SKM-1 (cell line): ENCODE results near the gene CDK4.

Experiments used
- DNase-seq: peaks from one replicate; lab custom pipeline; 2025; ENCODE audit not compliant: unreplicated experiment; lab: John Stamatoyannopoulos, UW

Gene CDK4

GRCh38 chr12:57740656-57741412 lies 11.3 kb downstream of the CDK4 start:
- DNase-seq = no peak

GRCh38 chr12:57739914-57740538 lies 12.1 kb downstream of the CDK4 start:
- no peak for DNase-seq

DNA sequence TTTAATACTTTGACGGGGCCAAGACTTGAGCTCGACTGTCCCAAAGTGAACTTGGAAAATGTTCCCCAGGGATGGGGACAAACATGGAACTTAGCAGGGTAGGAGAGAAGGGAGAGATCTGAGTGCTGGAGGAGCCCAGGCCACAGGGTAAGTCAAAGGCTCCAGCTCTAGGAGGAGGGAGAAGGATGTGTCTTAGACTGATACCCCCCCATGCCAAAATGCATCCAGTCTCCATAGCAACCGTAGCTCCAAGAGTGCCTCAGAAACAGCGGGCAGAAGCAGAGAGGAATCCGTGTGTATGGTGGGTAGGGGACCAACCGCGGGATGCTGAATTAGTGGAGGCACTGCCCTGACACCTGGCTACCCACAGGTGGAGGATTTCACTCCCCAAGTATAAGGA lies 12.7 kb downstream of the CDK4 start:
- no peak for DNase-seq

- no peak for DNase-seq
Observed at GRCh38 chr12:57738661-57739237, 13.4 kb downstream of the CDK4 start, which contains the start of gene AGAP2. Gene AGAP2 (minus strand): TSS chr12:57738742. CDS start chr12:57738246, 496 bp downstream.

DNA sequence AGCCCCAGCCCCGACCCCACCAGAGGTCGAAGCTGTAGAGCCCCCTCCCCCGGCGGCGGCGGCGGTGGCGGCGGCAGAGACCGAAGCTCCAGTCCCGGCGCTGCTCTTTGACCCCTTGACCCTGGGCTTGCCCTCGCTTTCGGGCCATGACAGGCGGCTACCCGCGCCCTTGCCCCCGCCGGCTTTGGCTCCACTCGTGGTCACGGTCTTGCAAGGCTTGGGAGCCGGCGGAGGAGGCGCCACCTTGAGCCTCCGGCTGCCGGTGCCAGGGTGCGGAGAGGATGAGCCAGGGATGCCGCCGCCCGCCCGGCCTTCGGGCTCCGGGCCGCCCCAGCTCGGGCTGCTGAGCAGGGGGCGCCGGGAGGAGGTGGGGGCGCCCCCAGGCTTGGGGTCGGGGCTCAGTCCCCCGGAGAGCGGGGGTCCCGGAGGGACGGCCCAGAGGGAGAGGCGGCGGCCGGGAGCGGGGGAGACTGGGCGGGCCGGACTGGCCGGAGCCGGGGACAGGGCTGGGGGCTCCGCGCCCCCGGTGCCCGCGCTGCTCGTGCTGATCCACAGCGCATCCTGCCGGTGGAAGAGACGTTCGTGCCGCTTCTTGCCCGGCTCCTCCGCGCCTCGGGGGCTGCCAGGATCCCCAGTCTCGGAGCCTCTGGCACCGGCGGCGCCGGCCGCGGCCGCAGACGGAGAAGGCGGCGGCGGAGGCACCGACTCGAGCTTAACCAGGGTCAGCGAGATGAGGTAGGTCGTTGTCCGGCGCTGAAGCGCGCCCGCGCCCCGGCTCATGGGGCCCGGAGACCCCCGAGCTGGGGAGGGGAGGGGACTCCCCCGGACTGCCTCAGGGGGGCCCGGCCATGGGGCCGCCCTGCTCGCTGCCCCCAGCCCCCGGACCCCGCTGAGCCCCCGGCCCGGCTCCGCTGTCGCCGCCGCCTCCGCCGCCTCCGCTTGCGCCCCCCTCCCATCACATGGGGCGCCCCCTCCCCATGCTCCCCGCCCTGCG lies 14.3 kb downstream of the CDK4 start:
- no peak for DNase-seq

GRCh38 chr12:57736741-57737466 lies 15.2 kb downstream of the CDK4 start:
- no peak for DNase-seq

DNA sequence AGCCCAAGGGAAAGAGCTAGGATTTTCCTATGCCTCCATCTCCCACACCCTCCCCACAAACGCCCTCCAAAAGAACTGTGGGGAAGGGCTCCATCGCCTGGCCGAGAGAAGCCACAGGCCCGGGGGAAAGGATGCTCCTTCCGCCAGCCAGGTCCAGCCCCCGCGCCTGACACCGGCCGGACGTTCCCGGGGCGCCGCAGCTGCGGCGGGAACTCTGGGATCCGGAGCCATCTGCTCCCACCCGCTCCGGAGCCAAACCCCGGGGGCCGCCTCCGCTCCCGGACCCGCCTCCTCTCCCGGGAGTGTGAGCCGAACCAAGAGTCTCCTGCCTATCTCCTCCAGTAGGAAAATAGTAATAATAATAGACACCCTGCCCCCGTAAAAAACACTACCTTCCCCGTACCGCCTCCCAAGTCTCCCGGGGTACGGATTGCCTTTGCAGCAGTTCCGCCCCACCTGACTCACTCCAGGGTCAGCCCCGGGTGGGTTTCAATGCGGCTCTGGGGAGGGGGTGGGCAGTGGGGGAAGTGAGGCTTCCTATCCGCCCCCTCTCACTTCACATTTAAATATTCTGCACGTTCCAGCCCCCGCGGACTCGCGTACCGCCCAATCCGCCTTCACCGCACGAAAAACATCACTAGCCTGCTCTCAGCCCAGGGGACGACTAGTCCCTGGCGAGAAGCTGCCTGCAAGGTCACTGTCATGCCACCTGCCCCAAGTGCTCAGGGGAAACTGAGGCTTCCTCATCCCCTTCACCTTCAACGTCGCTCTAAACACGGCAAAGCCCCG lies 16.0 kb downstream of the CDK4 start:
- DNase-seq = no peak

- no peak for DNase-seq
Observed at GRCh38 chr12:57735198-57735855, 16.8 kb downstream of the CDK4 start.

DNA sequence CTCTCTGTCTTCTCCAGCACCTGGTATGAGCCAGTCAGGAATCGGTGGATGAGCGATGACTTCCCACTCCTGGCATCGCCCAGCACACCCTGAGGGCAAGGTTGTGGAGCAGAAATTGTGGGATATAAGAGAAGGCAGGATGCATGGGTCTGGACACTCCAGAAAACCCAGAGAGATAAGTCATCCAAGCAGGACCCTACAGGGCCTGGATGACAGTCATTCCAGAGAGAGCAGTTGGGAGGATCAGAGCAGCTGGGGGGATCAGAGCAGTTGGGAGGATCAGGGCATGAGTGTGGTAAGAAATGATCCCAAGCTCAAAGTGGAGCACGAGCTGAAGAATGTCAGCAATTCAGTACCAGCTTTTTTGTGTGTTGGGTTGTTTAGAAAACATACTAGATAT lies 17.5 kb downstream of the CDK4 start:
- DNase-seq = no peak

DNA sequence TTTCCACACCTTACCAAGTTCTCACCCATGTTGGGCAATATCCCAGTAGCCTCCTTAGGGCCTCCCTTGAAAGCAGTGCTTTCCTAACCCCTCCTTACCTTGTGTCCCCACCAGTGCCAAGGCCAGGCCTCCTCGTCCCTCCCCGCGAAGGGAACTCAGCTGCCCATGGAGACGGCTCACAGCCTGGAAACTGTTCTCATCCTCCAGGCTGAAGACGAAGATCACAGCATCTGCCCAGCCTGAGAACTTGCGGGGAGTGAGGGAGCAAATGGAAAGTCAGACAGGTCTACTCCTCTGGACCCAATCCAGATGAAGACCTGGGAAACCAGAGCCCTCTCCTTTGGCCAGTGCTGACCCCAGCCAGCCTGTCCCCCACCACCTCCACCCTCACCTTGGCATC lies 18.2 kb downstream of the CDK4 start:
- DNase-seq = no peak

DNA sequence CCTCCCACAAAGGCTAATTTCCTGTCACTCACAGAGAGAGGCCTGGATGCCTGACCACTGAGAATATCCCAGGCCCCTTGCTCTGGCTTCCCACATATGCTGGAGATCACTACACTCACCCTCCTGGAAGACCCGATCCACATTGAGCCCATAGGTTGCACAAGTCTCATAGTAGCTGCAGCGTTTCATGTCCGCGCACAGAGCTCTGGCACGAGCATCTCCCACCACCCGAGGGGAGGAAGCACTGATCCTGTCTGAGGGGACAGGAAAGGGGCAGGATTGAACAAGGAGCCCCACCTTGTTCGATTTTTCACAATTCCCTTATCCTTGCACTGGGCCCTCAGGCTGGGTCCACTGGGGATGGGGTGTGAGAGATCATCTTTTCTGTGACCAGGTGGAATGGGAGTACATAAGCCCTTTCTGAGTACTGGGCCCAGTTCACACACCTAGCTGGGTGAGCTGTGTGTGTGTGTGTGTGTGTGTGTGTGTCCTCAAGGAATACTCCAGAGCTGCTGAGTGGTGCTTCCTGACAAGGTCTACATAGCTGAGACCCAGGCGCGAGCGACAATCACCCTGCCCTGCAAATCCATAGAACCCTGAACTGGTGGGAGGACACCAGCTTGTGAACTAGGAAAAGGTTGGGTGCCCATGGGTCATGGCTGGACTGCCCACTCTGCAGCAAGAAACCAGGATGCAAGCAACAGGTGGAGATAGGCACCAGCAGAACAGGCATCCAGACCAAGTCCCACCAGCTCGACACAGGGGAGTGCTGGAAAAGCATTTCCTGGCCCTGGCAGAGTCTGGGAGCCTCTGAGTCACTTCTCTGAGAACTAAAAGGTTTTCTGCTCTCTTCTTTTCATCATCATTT lies 19.1 kb downstream of the CDK4 start:
- DNase-seq = no peak

- DNase-seq = no peak
Observed at GRCh38 chr12:57732270-57732669, 19.8 kb downstream of the CDK4 start.

DNA sequence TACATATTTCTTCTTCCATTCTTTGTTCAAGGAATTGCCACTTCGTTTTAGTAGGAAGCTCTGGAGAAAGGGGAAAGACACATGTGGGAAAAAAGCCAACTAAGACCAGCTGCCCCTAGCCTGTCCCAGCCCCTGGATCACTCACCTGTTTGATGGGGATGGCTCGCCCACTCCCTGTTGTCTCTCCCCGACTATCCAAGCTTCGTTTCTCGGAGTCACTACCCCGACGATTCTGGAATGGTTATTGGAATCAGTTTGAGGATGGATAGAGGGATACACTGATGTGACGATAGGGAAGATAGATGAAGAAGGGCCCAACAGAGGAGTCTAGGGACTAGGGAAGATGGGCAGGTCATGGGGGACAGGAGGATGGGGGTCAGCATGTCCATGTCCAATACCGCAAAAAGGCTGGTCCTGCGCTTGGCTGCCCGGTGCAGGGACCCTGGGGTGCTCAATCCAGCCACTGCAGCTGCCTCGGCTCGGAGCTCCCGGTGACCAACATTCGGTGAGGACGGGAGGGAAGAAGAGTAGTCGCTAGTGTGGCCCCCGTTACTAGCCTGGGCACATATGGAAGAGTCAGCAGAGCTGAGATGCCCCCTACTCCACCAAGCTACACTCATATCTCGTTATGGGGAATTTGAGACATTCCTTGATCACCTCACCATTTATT lies 20.6 kb downstream of the CDK4 start:
- no peak for DNase-seq

- no peak for DNase-seq
Observed at GRCh38 chr12:57730336-57731067, 21.6 kb downstream of the CDK4 start.

DNA sequence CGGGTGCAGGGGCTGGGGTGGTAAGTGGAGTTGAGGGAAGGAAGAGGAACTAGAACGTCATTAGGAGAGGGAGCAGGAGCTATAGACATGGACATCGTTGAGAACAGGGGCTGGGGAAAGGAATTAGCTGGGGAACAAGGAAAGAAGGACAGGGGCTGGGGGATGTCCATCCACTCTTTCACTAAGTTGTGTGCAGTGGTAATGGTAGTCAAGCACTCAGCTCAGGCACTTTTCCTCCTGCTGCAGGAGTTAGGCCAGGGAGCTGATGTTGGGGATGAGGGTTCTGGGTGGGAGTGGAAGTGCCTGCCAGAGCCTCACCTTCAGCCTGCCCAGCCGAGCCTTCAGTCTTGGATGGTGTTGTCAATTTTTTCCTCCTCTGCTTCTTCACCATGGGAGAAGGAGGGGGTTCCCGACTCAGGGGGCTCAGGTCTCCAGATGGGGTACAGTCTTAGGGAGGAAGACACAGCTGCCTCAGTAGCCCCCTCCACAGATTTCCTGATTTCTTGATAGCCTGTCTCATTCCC lies 22.7 kb downstream of the CDK4 start:
- DNase-seq = no peak

DNA sequence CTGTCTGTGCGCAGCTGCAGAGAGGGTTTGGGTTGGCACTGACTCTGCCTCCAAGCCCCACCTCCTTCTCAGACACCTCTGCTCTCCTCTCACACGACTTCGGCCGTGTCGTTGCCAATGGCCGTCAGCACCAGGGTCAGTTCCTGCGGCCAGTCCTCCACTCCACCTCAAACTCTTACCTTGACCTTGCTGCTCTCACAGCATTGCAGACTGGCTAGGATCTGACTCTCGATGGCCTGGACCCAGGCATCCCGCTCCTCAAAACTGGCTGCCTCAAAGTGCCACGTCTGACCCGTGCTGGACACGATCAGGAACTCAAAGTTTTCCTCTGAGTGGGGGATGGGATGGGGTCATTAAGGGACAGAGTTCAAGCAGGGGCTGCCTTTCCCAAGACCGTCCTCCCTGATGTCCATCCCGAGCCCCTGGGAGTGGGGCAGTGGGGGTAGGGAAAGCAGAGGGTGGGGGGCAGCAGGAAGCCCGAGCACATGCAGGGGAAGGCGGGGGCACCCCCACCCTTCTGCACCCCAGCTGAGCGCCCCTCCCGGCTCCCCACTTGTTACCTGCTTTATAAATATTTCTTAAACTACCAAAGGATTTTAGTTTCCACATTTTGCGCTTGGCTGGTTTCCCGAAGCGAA lies 24.2 kb downstream of the CDK4 start:
- DNase-seq = no peak
